ENCODE results near the gene COL6A2. TPM values are rescaled to one million over a fixed set of nuclear protein-coding genes. Genes with fewer than 3 reads are reported as not detected.

The COL6A2 gene
- total RNA-seq, 1 donor from 2014 or later = 12.6 TPM

DNA sequence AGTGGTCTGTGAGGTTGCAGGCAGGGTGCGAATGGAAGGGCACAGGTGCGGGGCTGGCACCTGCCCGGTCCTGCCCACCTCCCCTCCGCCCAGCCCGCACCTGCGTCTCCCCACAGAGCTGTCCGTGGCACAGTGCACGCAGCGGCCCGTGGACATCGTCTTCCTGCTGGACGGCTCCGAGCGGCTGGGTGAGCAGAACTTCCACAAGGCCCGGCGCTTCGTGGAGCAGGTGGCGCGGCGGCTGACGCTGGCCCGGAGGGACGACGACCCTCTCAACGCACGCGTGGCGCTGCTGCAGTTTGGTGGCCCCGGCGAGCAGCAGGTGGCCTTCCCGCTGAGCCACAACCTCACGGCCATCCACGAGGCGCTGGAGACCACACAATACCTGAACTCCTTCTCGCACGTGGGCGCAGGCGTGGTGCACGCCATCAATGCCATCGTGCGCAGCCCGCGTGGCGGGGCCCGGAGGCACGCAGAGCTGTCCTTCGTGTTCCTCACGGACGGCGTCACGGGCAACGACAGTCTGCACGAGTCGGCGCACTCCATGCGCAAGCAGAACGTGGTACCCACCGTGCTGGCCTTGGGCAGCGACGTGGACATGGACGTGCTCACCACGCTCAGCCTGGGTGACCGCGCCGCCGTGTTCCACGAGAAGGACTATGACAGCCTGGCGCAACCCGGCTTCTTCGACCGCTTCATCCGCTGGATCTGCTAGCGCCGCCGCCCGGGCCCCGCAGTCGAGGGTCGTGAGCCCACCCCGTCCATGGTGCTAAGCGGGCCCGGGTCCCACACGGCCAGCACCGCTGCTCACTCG is 34.1 kb downstream of the COL6A2 start:
- FAIRE-seq (no peak), DNase-seq (ENCODE audit: low read depth) (no peak)
- H3K36me3 ChIP-seq (ENCODE audit: control insufficient read depth, insufficient read depth, low read length) = no peaks in the 10 kb centered on the region
- H3K4me3 ChIP-seq (ENCODE audit: low read depth, low read length) = no peak overlapping the region
- H3K27me3 ChIP-seq (ENCODE audit: control insufficient read depth, insufficient read depth, low read length) = no peaks in the 10 kb centered on the region
- TF ChIP-seq, protein P1, sequence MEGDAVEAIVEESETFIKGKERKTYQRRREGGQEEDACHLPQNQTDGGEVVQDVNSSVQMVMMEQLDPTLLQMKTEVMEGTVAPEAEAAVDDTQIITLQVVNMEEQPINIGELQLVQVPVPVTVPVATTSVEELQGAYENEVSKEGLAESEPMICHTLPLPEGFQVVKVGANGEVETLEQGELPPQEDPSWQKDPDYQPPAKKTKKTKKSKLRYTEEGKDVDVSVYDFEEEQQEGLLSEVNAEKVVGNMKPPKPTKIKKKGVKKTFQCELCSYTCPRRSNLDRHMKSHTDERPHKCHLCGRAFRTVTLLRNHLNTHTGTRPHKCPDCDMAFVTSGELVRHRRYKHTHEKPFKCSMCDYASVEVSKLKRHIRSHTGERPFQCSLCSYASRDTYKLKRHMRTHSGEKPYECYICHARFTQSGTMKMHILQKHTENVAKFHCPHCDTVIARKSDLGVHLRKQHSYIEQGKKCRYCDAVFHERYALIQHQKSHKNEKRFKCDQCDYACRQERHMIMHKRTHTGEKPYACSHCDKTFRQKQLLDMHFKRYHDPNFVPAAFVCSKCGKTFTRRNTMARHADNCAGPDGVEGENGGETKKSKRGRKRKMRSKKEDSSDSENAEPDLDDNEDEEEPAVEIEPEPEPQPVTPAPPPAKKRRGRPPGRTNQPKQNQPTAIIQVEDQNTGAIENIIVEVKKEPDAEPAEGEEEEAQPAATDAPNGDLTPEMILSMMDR (IDR thresholded peaks at IDR 0.05; ENCODE audit: insufficient read depth, low read length, severe bottlenecking) = no peak

DNA sequence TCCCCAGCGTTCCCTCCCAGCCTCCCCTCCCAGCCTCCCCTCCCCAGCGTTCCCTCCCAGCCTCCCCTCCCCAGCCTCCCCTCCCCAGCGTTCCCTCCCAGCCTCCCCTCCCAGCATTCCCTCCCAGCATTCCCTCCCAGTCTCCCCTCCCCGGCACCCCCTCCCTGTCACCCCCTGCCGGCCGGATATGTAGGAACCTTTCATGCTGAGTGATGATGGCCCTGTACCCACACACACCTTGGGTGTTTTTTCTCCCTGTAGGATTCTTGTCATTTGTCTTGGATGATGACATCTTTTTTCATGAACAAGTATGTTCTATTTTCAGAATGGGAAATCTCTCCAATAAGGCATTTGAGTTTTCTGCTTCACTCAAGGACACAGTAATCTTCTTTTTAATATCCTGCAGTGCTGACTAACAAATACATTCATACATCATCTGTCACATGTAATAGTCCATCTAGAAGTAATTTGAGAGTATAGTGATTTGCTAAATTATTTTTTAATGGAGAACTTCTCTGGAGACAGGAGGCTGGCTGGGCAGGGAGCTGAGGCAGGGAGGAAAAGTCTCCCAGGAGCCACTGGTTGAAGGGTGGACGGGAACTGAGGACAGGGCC is 38.0 kb downstream of the COL6A2 start:
- peaks cover 2% of the 10 kb centered on the region for H3K27me3 ChIP-seq (ENCODE audit: control insufficient read depth, insufficient read depth, low read length)
- DNase-seq (ENCODE audit: low read depth) (no peak), FAIRE-seq (no peak)
- no peak overlapping the region for H3K4me3 ChIP-seq (ENCODE audit: low read depth, low read length)
- TF ChIP-seq, protein P1 (IDR thresholded peaks at IDR 0.05; ENCODE audit: insufficient read depth, low read length, severe bottlenecking) = no peak
- H3K36me3 ChIP-seq (ENCODE audit: control insufficient read depth, insufficient read depth, low read length) = no peaks in the 10 kb centered on the region

DNA sequence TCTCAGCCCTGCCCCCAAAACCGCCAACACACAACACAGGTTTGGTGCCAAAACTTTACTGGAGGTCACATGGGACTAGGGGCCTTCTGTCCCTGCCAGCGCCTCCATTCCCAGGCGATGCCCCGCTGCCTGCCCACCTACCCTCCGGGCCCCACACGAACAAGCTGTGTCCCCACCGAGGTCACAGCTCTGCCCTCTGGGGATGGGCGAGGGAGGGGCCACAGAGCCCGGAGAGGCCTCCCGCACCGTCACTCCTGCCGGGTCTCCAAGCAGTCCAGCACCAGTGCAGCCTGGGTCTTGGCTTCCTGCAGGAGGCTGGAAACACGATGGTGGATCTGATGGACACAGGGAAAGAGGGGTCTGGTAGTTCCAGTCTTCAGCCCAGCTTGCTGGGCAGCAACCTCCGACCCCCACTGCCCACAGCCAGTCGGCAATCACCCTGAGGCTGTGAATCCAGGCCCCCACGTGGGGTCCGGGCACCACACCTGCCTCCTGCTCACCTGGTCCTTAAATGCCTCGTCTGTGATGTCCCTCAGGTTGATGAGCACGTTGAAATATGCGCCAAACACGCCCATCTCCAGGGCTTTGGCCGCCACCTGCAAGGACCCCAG is 38.9 kb downstream of the COL6A2 start:
- TF ChIP-seq, protein P1 (IDR thresholded peaks at IDR 0.05; ENCODE audit: insufficient read depth, low read length, severe bottlenecking) = no peak
- no peak overlapping the region for H3K4me3 ChIP-seq (ENCODE audit: low read depth, low read length)
- H3K27me3 ChIP-seq (ENCODE audit: control insufficient read depth, insufficient read depth, low read length) = peaks cover 2% of the 10 kb centered on the region
- DNase-seq (ENCODE audit: low read depth) (no peak), FAIRE-seq (no peak)
- H3K36me3 ChIP-seq (ENCODE audit: control insufficient read depth, insufficient read depth, low read length) = no peaks in the 10 kb centered on the region

DNA sequence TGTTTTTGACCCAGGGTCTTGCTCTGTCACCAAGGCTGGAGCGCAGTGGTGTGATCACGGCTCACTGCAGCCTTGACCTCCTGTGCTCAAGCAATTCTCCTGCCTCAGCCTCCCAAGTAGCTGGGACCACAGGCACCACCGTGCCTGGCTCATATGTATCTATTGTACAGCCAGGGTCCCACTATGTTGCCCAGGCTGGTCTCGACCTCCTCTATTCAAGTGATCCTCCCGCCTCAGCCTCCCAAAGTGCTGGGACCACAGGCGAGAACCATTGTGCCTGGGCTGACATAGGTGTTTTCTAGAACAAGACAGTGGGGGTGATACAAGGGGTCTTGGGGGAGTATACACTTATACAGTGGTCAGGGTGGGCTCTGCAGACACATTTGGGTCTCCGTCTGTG is 40.0 kb downstream of the COL6A2 start:
- DNase-seq (ENCODE audit: low read depth) = no peak
- no peaks in the 10 kb centered on the region for H3K36me3 ChIP-seq (ENCODE audit: control insufficient read depth, insufficient read depth, low read length)
- TF ChIP-seq, protein P1 (IDR thresholded peaks at IDR 0.05; ENCODE audit: insufficient read depth, low read length, severe bottlenecking) = no peak
- FAIRE-seq = no peak
- H3K27me3 ChIP-seq (ENCODE audit: control insufficient read depth, insufficient read depth, low read length) = peaks cover 2% of the 10 kb centered on the region
- no peak overlapping the region for H3K4me3 ChIP-seq (ENCODE audit: low read depth, low read length)

DNA sequence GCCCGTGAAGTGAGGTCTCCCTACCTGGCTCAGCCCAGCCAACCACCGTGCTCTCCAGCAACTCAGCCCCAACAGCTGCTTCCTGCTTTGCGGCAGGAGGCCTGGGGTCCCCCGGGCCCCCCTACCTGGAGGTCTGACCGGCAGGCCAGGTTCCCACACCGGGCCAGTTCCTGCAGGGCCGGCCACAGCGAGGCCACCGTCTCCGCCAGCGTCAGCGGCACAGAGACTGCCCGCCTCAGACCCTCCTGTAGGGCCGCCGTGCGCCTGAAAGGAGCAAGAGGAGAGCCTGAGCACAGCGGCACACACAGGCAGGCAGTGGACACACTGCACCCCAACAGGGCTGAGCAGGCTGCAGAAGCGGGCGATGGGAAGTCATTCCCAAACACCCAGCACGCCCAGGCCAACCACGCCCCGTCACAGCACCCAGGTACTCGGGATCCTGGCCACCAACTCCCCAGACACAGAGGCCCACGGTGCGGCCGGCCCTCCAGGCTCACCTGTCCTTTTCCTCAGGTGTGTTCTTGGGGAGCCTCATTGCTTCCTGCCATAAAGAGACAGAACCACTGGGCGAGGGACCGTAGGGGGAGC is 40.6 kb downstream of the COL6A2 start:
- Histone ChIP-seq H3K36me3 (ENCODE audit: control insufficient read depth, insufficient read depth, low read length) (no peaks in the 10 kb centered on the region), H3K4me3 (ENCODE audit: low read depth, low read length) (no peak overlapping the region), H3K27me3 (ENCODE audit: control insufficient read depth, insufficient read depth, low read length) (peaks cover 2% of the 10 kb centered on the region)
- no peak for FAIRE-seq
- no peak for DNase-seq (ENCODE audit: low read depth)
- TF ChIP-seq, protein P1 (IDR thresholded peaks at IDR 0.05; ENCODE audit: insufficient read depth, low read length, severe bottlenecking) = no peak
